HUDEP-2 (cell line): Measurements from ENCODE around the gene KDM1B.
"Not testable (repeated sequence)": the region's sequence is repeated elsewhere in the genome, so short reads cannot be mapped to it uniquely, and the experiment has no call there.

Source experiments
- DNase-seq, 76 experiments: peaks; one replicate each; lab custom pipeline; 2025; ENCODE audit not compliant: unreplicated experiment in 76 of 76; lab: John Stamatoyannopoulos, UW

Gene KDM1B

GRCh38 chr6:18186033-18186432 lies 30.8 kb downstream of the KDM1B start:
- DNase-seq, result no peak

GRCh38 chr6:18186540-18187250 lies 31.5 kb downstream of the KDM1B start:
- DNase-seq, result no peak

- no peak for DNase-seq
Observed at GRCh38 chr6:18187701-18188100, 32.5 kb downstream of the KDM1B start.

GRCh38 chr6:18189196-18189595 lies 34.0 kb downstream of the KDM1B start:
- DNase-seq, result no peak

GRCh38 chr6:18192026-18192425 lies 36.8 kb downstream of the KDM1B start:
- DNase-seq, result no peak

GRCh38 chr6:18203786-18204185 lies 48.6 kb downstream of the KDM1B start:
- DNase-seq, result no peak

- no peak for DNase-seq
Observed at GRCh38 chr6:18204691-18205090, 49.5 kb downstream of the KDM1B start.

GRCh38 chr6:18206591-18206990 lies 51.4 kb downstream of the KDM1B start:
- no peak for DNase-seq

- DNase-seq, result no peak
Observed at GRCh38 chr6:18207438-18207837, 52.2 kb downstream of the KDM1B start.

- DNase-seq, result no peak
Observed at GRCh38 chr6:18207949-18208348, 52.7 kb downstream of the KDM1B start.

- not testable (repeated sequence) for DNase-seq
Observed at GRCh38 chr6:18208778-18209177, 53.6 kb downstream of the KDM1B start.

- DNase-seq, result no peak
Observed at GRCh38 chr6:18209539-18210197, 54.4 kb downstream of the KDM1B start.

- no peak for DNase-seq
Observed at GRCh38 chr6:18210707-18211106, 55.5 kb downstream of the KDM1B start.

- DNase-seq, result no peak
Observed at GRCh38 chr6:18211338-18211737, 56.1 kb downstream of the KDM1B start.

- DNase-seq, result no peak
Observed at GRCh38 chr6:18212231-18212630, 57.0 kb downstream of the KDM1B start.

- DNase-seq, result no peak
Observed at GRCh38 chr6:18213439-18213838, 58.2 kb downstream of the KDM1B start.

- no peak for DNase-seq
Observed at GRCh38 chr6:18214003-18214402, 58.8 kb downstream of the KDM1B start.

GRCh38 chr6:18215436-18215835 lies 60.2 kb downstream of the KDM1B start:
- DNase-seq, result no peak

GRCh38 chr6:18216411-18216810 lies 61.2 kb downstream of the KDM1B start:
- no peak for DNase-seq

GRCh38 chr6:18218233-18218632 lies 63.0 kb downstream of the KDM1B start:
- DNase-seq, result no peak

- DNase-seq, result no peak
Observed at GRCh38 chr6:18219591-18219990, 64.4 kb downstream of the KDM1B start.

- no peak for DNase-seq
Observed at GRCh38 chr6:18221288-18221615, 66.0 kb downstream of the KDM1B start.
